ENCODE measurements around the gene G6PC3. TPM values are rescaled to one million over a fixed set of nuclear protein-coding genes. Genes with fewer than 3 reads are reported as not detected.

G6PC3 gene
- total RNA-seq, 4 donors from 2014 or later: 10.3 to 23.3 (median 17.2) TPM

DNA sequence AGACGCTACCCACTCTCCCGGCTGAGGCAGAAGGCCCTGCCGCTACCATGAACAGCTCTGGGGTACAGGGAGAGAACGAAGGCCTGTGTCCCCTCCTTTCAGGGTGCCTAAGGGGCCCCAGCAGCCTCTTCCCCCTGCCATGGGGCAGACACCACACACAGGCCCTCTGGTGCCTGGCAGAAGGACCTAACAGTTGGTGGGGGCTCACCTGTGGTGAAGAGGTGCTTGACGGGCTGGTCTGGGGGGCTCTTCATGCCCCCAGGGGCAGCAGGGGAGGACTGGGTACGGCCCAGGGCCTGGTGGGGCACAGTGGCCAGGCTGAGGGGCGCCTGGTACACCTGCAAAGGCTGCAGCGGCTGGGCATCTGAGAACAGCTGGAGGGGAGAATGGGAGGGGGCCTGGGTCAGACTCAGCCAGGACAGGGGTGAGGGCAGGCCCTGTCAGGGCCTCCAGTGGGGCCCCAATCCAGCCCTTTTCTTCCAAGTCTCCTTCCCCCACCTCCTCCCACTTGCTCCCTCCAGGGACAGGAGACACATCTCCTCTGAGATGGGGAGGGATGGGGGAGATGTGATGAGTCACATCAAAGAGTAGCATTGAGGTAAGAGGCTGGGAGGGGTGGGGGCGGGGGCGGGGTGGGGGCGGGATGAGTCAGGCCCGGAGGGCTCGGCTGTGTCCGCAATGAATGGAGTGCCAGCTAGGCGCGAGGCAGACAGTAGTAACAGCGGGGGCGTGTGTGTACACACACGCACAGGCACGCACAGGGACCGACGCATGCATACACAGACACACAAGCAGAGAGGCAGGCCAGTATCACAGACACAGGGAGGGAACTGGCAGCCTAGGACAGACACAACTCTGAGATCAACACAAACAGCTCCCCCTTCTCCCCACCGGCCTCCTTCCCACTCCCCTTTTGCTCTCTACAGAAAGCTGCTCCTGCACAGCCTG, 16.1 kb downstream of the G6PC3 start:
- H3K4me3 ChIP-seq: no peak overlapping the region
- no peaks in the 10 kb centered on the region for H3K9me3 ChIP-seq
- no peak for DNase-seq
- intact Hi-C loops (cut with DNase I): no loop called here
- TF ChIP-seq POLR2A (IDR thresholded peaks at IDR 0.05): no peak
- TF ChIP-seq, protein P1, sequence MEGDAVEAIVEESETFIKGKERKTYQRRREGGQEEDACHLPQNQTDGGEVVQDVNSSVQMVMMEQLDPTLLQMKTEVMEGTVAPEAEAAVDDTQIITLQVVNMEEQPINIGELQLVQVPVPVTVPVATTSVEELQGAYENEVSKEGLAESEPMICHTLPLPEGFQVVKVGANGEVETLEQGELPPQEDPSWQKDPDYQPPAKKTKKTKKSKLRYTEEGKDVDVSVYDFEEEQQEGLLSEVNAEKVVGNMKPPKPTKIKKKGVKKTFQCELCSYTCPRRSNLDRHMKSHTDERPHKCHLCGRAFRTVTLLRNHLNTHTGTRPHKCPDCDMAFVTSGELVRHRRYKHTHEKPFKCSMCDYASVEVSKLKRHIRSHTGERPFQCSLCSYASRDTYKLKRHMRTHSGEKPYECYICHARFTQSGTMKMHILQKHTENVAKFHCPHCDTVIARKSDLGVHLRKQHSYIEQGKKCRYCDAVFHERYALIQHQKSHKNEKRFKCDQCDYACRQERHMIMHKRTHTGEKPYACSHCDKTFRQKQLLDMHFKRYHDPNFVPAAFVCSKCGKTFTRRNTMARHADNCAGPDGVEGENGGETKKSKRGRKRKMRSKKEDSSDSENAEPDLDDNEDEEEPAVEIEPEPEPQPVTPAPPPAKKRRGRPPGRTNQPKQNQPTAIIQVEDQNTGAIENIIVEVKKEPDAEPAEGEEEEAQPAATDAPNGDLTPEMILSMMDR (IDR thresholded peaks at IDR 0.05): no peak
- peak overlapping the region in 3 of 4 donors; percentile 44 to 60 (median 60) for H3K27ac ChIP-seq
- peaks cover 7 to 27% (median 9%) of the 10 kb centered on the region in 3 donors for H3K4me1 ChIP-seq
- WGBS, 2 donors: 19 to 35% methylated on average over 14 to 15 of the region's 23 CpGs
- peaks cover 36 to 100% (median 38%) of the 10 kb centered on the region in 3 donors for H3K36me3 ChIP-seq
- H3K27me3 ChIP-seq: no peaks in the 10 kb centered on the region

- DNase-seq: no peak
- Histone ChIP-seq H3K36me3 (peaks cover 37 to 100% (median 42%) of the 10 kb centered on the region in 3 donors), H3K4me1 (peaks cover 7 to 27% (median 9%) of the 10 kb centered on the region in 3 donors), H3K9me3 (no peaks in the 10 kb centered on the region), H3K4me3 (no peak overlapping the region), H3K27me3 (no peaks in the 10 kb centered on the region), H3K27ac (peak overlapping the region in 3 of 4 donors; percentile 2 to 60 (median 42))
- intact Hi-C loops (cut with DNase I): no loop called here
- WGBS, 2 donors: 38 to 42% methylated on average over 6 to 8 of the region's 8 CpGs
- TF ChIP-seq POLR2A (IDR thresholded peaks at IDR 0.05): no peak
- TF ChIP-seq, protein P1 (IDR thresholded peaks at IDR 0.05): no peak
Measured at GRCh38 chr17:44087319-44087718, 16.8 kb downstream of the G6PC3 start.

DNA sequence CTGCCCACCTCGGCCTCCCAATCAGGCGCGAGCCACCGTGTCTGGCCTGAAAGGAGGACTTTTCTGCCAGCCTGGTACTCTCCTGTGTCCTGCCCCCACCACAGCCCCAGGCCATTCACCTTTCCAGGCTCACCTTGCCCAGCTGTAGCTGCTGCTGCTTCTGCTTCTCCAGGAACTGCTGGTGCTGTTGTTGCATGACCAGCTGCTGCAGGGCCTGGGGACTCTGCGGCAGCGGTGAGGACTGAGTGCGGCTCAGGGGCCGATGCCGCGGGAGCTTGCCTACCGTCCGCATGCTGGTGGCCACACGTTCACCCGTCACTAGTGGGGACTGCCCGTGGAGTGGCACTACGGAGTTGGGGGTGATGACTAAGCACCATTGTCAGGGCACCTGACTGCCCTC, 17.7 kb downstream of the G6PC3 start:
- WGBS, 2 donors: 80 to 90% methylated on average over 2 of the region's 16 CpGs
- DNase-seq: no peak
- Histone ChIP-seq H3K4me1 (peaks cover 7 to 27% (median 9%) of the 10 kb centered on the region in 3 donors), H3K36me3 (peaks cover 34 to 100% (median 47%) of the 10 kb centered on the region in 3 donors), H3K27ac (no peak overlapping the region), H3K27me3 (no peaks in the 10 kb centered on the region), H3K4me3 (no peak overlapping the region), H3K9me3 (no peaks in the 10 kb centered on the region)
- no peak for TF ChIP-seq POLR2A (IDR thresholded peaks at IDR 0.05)
- TF ChIP-seq, protein P1 (IDR thresholded peaks at IDR 0.05): no peak
- intact Hi-C loops (cut with DNase I): no loop called here

- Histone ChIP-seq H3K4me1 (peaks cover 20 to 44% (median 24%) of the 10 kb centered on the region in 3 donors), H3K27me3 (no peaks in the 10 kb centered on the region), H3K9me3 (no peaks in the 10 kb centered on the region), H3K4me3 (no peak overlapping the region), H3K27ac (no peak overlapping the region), H3K36me3 (peaks cover 29 to 78% (median 34%) of the 10 kb centered on the region in 3 donors)
- WGBS, 2 donors: 88 to 89% methylated on average over 5 to 8 of the region's 14 CpGs
- no peak for DNase-seq
- TF ChIP-seq, protein P1 (IDR thresholded peaks at IDR 0.05): no peak
- no peak for TF ChIP-seq POLR2A (IDR thresholded peaks at IDR 0.05)
- intact Hi-C loops (cut with DNase I): no loop called here
Measured at GRCh38 chr17:44091200-44091997, 20.9 kb downstream of the G6PC3 start.

Measured in esophagus squamous epithelium (tissue), 5 donors.